DND-41 (cell line): ENCODE data around the gene AP1S3.

Source experiments
- EZH2 ChIP-seq: IDR thresholded peaks from 3 replicates; pipeline ENCODE4 v1.6.1; 2012; ENCODE audit warnings: borderline replicate concordance, low read depth, mild to moderate bottlenecking, moderate library complexity, low read length, inconsistent platforms; ENCODE audit not compliant: severe bottlenecking
- TF ChIP-seq, protein P1 (sequence below): IDR thresholded peaks from 2 replicates; pipeline ENCODE4 v1.5.1; 2012; ENCODE audit warnings: borderline replicate concordance, low read length, moderate library complexity, mild to moderate bottlenecking; ENCODE audit not compliant: poor library complexity, severe bottlenecking; ENCODE audit errors: extremely low read depth

DNA sequence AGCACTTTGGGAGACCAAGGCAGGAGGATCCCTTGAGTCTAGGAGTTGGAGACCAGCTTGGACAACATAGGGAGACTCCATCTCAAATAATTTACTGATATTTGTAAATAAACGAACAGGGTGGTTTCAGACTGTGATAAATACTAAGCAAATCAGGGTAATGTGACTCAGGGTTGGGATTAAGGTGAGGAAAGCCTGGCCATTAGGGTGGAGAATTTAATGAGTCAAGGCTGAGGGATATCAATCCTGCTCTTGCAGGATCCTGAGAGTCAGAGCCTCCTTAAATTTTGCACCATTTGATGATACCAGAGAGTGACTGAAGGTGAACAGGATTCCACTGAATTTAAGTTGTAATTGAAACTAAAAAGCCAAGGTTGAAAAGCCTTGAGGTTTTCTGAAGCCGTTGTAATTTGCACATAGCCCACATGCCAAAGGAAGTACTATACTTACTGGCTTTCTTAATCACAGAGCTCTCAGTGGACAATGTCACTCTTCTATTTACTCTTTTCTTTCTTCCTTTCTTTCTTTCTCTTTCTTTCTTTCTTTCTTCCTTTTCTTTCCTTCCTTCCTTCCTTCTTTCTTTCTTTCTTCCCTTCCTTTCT lies 28.6 kb upstream of the AP1S3 start:
- TF ChIP-seq, protein P1, sequence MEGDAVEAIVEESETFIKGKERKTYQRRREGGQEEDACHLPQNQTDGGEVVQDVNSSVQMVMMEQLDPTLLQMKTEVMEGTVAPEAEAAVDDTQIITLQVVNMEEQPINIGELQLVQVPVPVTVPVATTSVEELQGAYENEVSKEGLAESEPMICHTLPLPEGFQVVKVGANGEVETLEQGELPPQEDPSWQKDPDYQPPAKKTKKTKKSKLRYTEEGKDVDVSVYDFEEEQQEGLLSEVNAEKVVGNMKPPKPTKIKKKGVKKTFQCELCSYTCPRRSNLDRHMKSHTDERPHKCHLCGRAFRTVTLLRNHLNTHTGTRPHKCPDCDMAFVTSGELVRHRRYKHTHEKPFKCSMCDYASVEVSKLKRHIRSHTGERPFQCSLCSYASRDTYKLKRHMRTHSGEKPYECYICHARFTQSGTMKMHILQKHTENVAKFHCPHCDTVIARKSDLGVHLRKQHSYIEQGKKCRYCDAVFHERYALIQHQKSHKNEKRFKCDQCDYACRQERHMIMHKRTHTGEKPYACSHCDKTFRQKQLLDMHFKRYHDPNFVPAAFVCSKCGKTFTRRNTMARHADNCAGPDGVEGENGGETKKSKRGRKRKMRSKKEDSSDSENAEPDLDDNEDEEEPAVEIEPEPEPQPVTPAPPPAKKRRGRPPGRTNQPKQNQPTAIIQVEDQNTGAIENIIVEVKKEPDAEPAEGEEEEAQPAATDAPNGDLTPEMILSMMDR = no peak
- TF ChIP-seq EZH2 = no peak
